PC-9 (cell line): ENCODE results near the gene KRT1. TPM values are rescaled to one million over a fixed set of nuclear protein-coding genes. Genes with fewer than 3 reads are reported as not detected.

ENCODE experiments used
- BruUV-seq: library from RNA; stranded (reverse); fragments of 400-500 nt; replicated peaks from 2 replicates; lab custom pipeline; 2021; lab: Mats Ljungman, UMichigan
- CTCF ChIA-PET: fragments of 300-600 bp; sonication (Branson Sonifier 250); formaldehyde crosslinking; loops from one replicate; lab custom pipeline; 2022; ENCODE audit warnings: antibody characterized with exemption; lab: Charles Lee
- POLR2A ChIA-PET: fragments of 300-600 bp; sonication (Branson Sonifier 250); formaldehyde crosslinking; loops from one replicate; lab custom pipeline; 2022; ENCODE audit warnings: antibody characterized with exemption; ENCODE audit not compliant: unreplicated experiment; lab: Charles Lee
- DNase-seq, 2 experiments: peaks; one replicate each; pipeline versions ENCODE4 v3.0.0 to v3.0.0-alpha.2; 2015 to 2022; ENCODE audit warnings: mixed read lengths in 1 of 2
- H2AFZ ChIP-seq: fragments of 200-600 bp; sonication (generic); 2 replicates; pipeline ENCODE4 v1.8.1; 2017; ENCODE audit warnings: antibody characterized with exemption
- H3F3A ChIP-seq: fragments of 200-600 bp; sonication (generic); 2 replicates; pipeline ENCODE4 v1.8.1; 2017; ENCODE audit warnings: antibody characterized with exemption, mild to moderate bottlenecking, low read depth; ENCODE audit not compliant: insufficient read depth
- H3K27ac ChIP-seq: fragments of 200-600 bp; sonication (generic); 2 replicates; pipeline ENCODE4 v1.6.1; 2016; ENCODE audit warnings: mixed run types
- H3K27me3 ChIP-seq: fragments of 200-600 bp; sonication (generic); 2 replicates; pipeline ENCODE4 v1.6.1; 2016; ENCODE audit warnings: low read depth, mixed run types; ENCODE audit not compliant: insufficient read depth
- H3K36me3 ChIP-seq: fragments of 200-600 bp; sonication (generic); 2 replicates; pipeline ENCODE4 v1.6.1; 2016; ENCODE audit warnings: low read depth, mixed run types
- H3K4me1 ChIP-seq: fragments of 200-600 bp; sonication (generic); replicated peaks from 2 replicates; pipeline ENCODE4 v1.6.1; 2016; ENCODE audit warnings: mixed run types; ENCODE audit not compliant: insufficient read depth
- H3K4me2 ChIP-seq: fragments of 200-600 bp; sonication (generic); 2 replicates; pipeline ENCODE4 v1.6.1; 2017; ENCODE audit warnings: mixed run types
- H3K4me3 ChIP-seq: fragments of 200-600 bp; sonication (generic); 2 replicates; pipeline ENCODE4 v1.6.1; 2016; ENCODE audit warnings: mixed run types
- H3K79me2 ChIP-seq: fragments of 200-600 bp; sonication (generic); 2 replicates; pipeline ENCODE4 v1.6.1; 2017; ENCODE audit warnings: low read depth, mixed run types
- H3K9me2 ChIP-seq: fragments of 200-600 bp; sonication (generic); 2 replicates; pipeline ENCODE4 v1.8.1; 2017; ENCODE audit warnings: mild to moderate bottlenecking; ENCODE audit not compliant: insufficient read depth
- H3K9me3 ChIP-seq: fragments of 200-600 bp; sonication (generic); 2 replicates; pipeline ENCODE4 v1.8.1; 2016; ENCODE audit warnings: low read depth; ENCODE audit not compliant: insufficient read depth
- H4K20me1 ChIP-seq: fragments of 200-600 bp; sonication (generic); 2 replicates; pipeline ENCODE4 v1.8.1; 2017; ENCODE audit not compliant: insufficient read depth
- EZH2 ChIP-seq: fragments of 200-600 bp; sonication (generic); IDR thresholded peaks from 2 replicates; pipeline ENCODE4 v1.8.0; 2017; ENCODE audit warnings: antibody characterized with exemption, low read depth
- intact Hi-C: fragments of 100-400 bp; cut with micrococcal nuclease; formaldehyde crosslinking; loops from one replicate; pipeline ENCODE4 v1.10.0; 2022; ENCODE audit not compliant: unreplicated experiment
- total RNA-seq: library from RNA; stranded (reverse); gene quantifications from 2 replicates; pipeline ENCODE4 v1.2.3, GENCODE V29; 2021
- TF ChIP-seq, protein P1 (sequence below): fragments of 200-600 bp; sonication (generic); conservative IDR thresholded peaks from 2 replicates; pipeline ENCODE4 v1.6.1; 2017; ENCODE audit warnings: mixed run types, antibody characterized with exemption, mild to moderate bottlenecking, moderate library complexity

The KRT1 gene
- total RNA-seq, 1 experiment from 2014 or later, result not detected

DNA sequence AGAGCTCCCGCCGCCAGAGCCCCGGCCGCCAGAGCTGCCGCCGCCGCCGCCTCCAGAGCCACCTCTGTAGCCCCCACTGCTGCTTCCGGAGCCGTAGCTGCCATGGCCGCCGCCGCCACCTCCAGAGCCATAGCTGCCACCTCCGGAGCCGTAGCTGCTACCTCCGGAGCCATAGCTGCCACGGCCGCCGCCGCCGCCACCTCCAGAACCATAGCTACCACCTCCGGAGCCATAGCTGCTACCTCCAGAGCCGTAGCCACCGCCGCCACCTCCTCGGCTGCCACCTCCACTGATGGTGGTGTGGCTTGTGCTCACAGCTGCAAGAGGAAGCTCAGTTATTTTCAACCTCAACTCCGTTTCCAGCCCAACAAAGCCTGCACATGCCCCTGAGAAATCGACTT lies 4.9 kb downstream of the KRT1 start:
- Histone ChIP-seq H3K4me1 (peaks cover 34% of the 10 kb centered on the region), H3K27ac (no peak overlapping the region), H3K9me2 (no peaks in the 10 kb centered on the region), H3K9me3 (no peaks in the 10 kb centered on the region), H3F3A (peaks cover 30% of the 10 kb centered on the region), H3K4me2 (no peak overlapping the region), H4K20me1 (no peaks in the 10 kb centered on the region), H3K4me3 (no peak overlapping the region), H2AFZ (no peak overlapping the region), H3K36me3 (no peaks in the 10 kb centered on the region), H3K79me2 (no peaks in the 10 kb centered on the region), H3K27me3 (no peaks in the 10 kb centered on the region)
- DNase-seq, result no peak
- POLR2A ChIA-PET, result interaction anchor here (0.8 kb wide), 1 partner anchor 134 kb away, joined by 6 read pairs; no protein-coding TSS in a partner anchor
- no peak for TF ChIP-seq EZH2
- TF ChIP-seq, protein P1, sequence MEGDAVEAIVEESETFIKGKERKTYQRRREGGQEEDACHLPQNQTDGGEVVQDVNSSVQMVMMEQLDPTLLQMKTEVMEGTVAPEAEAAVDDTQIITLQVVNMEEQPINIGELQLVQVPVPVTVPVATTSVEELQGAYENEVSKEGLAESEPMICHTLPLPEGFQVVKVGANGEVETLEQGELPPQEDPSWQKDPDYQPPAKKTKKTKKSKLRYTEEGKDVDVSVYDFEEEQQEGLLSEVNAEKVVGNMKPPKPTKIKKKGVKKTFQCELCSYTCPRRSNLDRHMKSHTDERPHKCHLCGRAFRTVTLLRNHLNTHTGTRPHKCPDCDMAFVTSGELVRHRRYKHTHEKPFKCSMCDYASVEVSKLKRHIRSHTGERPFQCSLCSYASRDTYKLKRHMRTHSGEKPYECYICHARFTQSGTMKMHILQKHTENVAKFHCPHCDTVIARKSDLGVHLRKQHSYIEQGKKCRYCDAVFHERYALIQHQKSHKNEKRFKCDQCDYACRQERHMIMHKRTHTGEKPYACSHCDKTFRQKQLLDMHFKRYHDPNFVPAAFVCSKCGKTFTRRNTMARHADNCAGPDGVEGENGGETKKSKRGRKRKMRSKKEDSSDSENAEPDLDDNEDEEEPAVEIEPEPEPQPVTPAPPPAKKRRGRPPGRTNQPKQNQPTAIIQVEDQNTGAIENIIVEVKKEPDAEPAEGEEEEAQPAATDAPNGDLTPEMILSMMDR, result no peak
- CTCF ChIA-PET, result no interaction called here
- intact Hi-C loops, result no loop called here
- BruUV-seq, result no TSS peak

DNA sequence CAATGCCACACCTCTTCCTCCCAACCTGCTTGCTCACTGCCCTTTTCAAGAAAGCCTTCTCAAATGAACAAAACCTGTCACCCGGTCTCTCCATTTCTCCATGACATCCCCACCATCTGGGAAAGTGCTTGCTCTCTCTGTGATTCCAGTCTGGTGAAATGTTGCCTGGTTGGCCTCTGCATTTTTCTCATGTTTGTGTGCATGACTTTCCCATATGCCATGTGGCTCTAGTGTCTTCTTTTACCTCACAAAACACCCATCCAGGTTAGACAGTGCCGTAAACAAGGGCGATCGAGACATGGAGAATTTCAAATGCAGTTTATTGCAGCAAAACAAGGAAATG lies 5.8 kb downstream of the KRT1 start:
- no peaks in the 10 kb centered on the region for H3K9me3 ChIP-seq
- DNase-seq, result no peak
- no peaks in the 10 kb centered on the region for H4K20me1 ChIP-seq
- no peak for TF ChIP-seq EZH2
- TF ChIP-seq, protein P1, result no peak
- H3K4me1 ChIP-seq, result peaks cover 35% of the 10 kb centered on the region
- H3K36me3 ChIP-seq, result no peaks in the 10 kb centered on the region
- H3K4me3 ChIP-seq, result no peak overlapping the region
- no peak overlapping the region for H3K4me2 ChIP-seq
- ChIA-PET POLR2A (no interaction called here), CTCF (no interaction called here)
- no peaks in the 10 kb centered on the region for H3K27me3 ChIP-seq
- peaks cover 30% of the 10 kb centered on the region for H3F3A ChIP-seq
- no peaks in the 10 kb centered on the region for H3K79me2 ChIP-seq
- H3K27ac ChIP-seq, result no peak overlapping the region
- no TSS peak for BruUV-seq
- intact Hi-C loops, result loop anchor here (5.0 kb wide), 3 partner anchors 152 to 527 kb away; partner anchors contain the start of gene KRT5
- H2AFZ ChIP-seq, result no peak overlapping the region
- H3K9me2 ChIP-seq, result no peaks in the 10 kb centered on the region

DNA sequence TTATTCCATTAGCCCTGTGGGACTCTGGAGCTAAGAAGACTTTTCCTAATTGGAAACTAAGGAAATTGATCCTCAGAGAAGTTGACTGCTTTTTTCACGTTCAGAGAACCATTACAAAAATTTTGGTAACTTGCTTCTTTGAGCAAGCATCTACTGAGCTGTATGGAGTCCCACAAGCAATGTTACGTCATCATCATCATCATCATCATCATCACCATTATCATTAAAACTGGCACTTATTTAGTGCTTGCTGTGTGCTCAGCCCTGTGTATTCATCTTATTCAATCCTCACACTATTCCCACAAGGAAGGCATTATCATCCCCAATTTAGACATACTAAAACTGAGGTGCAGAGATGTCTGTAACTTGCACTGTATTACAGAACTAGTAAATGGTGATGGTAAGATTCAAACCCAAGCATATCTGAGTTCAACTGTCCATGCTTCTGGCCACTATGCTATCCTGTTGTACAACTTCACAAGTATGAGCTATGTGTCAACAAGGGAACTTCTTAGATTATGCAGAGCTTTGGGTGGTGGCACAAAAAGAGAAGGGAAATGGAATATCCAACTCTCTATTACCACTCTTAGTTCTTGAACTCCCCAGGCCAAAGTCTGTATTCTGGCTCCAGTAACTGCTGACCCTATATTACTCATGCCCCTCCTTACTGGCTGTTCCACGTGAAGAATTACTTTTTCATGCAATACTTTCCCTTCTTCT lies 6.3 kb downstream of the KRT1 start:
- peaks cover 35% of the 10 kb centered on the region for H3K4me1 ChIP-seq
- ChIA-PET CTCF (no interaction called here), POLR2A (no interaction called here)
- no peak overlapping the region for H3K4me2 ChIP-seq
- H3K27me3 ChIP-seq, result no peaks in the 10 kb centered on the region
- H3K4me3 ChIP-seq, result no peak overlapping the region
- no peaks in the 10 kb centered on the region for H3K79me2 ChIP-seq
- intact Hi-C loops, result loop anchor here (2.0 to 5.0 kb wide), 4 partner anchors 152 to 527 kb away; partner anchors contain the start of gene KRT5
- TF ChIP-seq, protein P1, result no peak
- TF ChIP-seq EZH2, result no peak
- no TSS peak for BruUV-seq
- no peak for DNase-seq
- no peak overlapping the region for H2AFZ ChIP-seq
- H3K9me2 ChIP-seq, result no peaks in the 10 kb centered on the region
- H3K27ac ChIP-seq, result no peak overlapping the region
- no peaks in the 10 kb centered on the region for H3K36me3 ChIP-seq
- H4K20me1 ChIP-seq, result no peaks in the 10 kb centered on the region
- peaks cover 30% of the 10 kb centered on the region for H3F3A ChIP-seq
- no peaks in the 10 kb centered on the region for H3K9me3 ChIP-seq
